ENCODE data around the gene CD36.

GRCh38 chr7:80649011-80649410, 10.6 kb downstream of the CD36 start:
- TF ChIP-seq CTCF (IDR thresholded peaks at IDR 0.05; ENCODE audit: insufficient read depth, low read depth, low read length): no peak
- no peak for TF ChIP-seq EZH2 (IDR thresholded peaks at IDR 0.05; ENCODE audit: insufficient read depth, low read length)

All from astrocyte (in vitro differentiated cells and primary cell).